NCI-H2081 treated with DMSO at 0.1 percent for 48 hours (cell line): ENCODE data around the gene PTHLH.

ENCODE experiments used
- DNase-seq: peaks from one replicate; lab custom pipeline; 2025; lab: John Stamatoyannopoulos, UW

PTHLH gene

GRCh38 chr12:27972721-27973120, at the start of gene PTHLH:
Gene PTHLH, minus strand, starts transcription at chr12:27972733. Its CDS starts 3,239 bp downstream, at chr12:27969494.
- no peak for DNase-seq

GRCh38 chr12:28021704-28022103, 49.2 kb upstream of the PTHLH start:
- no peak for DNase-seq

GRCh38 chr12:28017873-28018255, 45.3 kb upstream of the PTHLH start:
- DNase-seq: no peak

- DNase-seq: no peak
These were observed 44.8 kb upstream of the PTHLH start for GRCh38 chr12:28017126-28017872.

GRCh38 chr12:28015165-28015564, 42.6 kb upstream of the PTHLH start:
- DNase-seq: no peak

- DNase-seq: no peak
These were observed 41.7 kb upstream of the PTHLH start for GRCh38 chr12:28014196-28014595.

- no peak for DNase-seq
These were observed 39.9 kb upstream of the PTHLH start for GRCh38 chr12:28012333-28012918.

GRCh38 chr12:28010036-28010435, 37.5 kb upstream of the PTHLH start:
- DNase-seq: no peak

GRCh38 chr12:27999970-28000369, 27.4 kb upstream of the PTHLH start:
- no peak for DNase-seq

- no peak for DNase-seq
These were observed 27.0 kb upstream of the PTHLH start for GRCh38 chr12:27999521-27999920.

GRCh38 chr12:27998658-27999057, 26.1 kb upstream of the PTHLH start:
- no peak for DNase-seq

GRCh38 chr12:27998170-27998569, 25.6 kb upstream of the PTHLH start:
- no peak for DNase-seq

- DNase-seq: no peak
These were observed 24.2 kb upstream of the PTHLH start for GRCh38 chr12:27996761-27997160.

- DNase-seq: no peak
These were observed 22.9 kb upstream of the PTHLH start for GRCh38 chr12:27995406-27995805.

- DNase-seq: no peak
These were observed 16.2 kb upstream of the PTHLH start for GRCh38 chr12:27988594-27989233.

GRCh38 chr12:27987331-27987730, 14.8 kb upstream of the PTHLH start:
- DNase-seq: no peak

- no peak for DNase-seq
These were observed 11.7 kb upstream of the PTHLH start for GRCh38 chr12:27984275-27984674.

- no peak for DNase-seq
These were observed 10.4 kb upstream of the PTHLH start for GRCh38 chr12:27982951-27983350.

- no peak for DNase-seq
These were observed 9.9 kb upstream of the PTHLH start for GRCh38 chr12:27982385-27982784.

GRCh38 chr12:27981874-27982273, 9.3 kb upstream of the PTHLH start:
- DNase-seq: no peak

GRCh38 chr12:27979145-27979544, 6.6 kb upstream of the PTHLH start:
- no peak for DNase-seq

- no peak for DNase-seq
These were observed 2.9 kb upstream of the PTHLH start for GRCh38 chr12:27975222-27976136.
